MM.1S (cell line): ENCODE results near the gene B3GNT8.

Experiments used
- DNase-seq: peaks from one replicate; pipeline ENCODE4 v3.0.0-alpha.2; 2015
- H2AFZ ChIP-seq: fragments of 300-600 bp; sonication (generic); 2 replicates; pipeline ENCODE4 v1.6.0; 2016; ENCODE audit warnings: antibody characterized with exemption, low read length
- H3F3A ChIP-seq: fragments of 300-600 bp; sonication (generic); 2 replicates; pipeline ENCODE4 v1.6.1; 2016; ENCODE audit warnings: mild to moderate bottlenecking, antibody characterized with exemption, low read length, moderate library complexity, mixed read lengths; ENCODE audit not compliant: insufficient read depth
- H3K27ac ChIP-seq: fragments of 300-600 bp; sonication (generic); 2 replicates; pipeline ENCODE4 v1.5.1; 2016; ENCODE audit warnings: mild to moderate bottlenecking, low read length
- H3K27me3 ChIP-seq: fragments of 300-600 bp; sonication (generic); replicated peaks from 2 replicates; pipeline ENCODE4 v1.6.0; 2016; ENCODE audit warnings: low read length; ENCODE audit not compliant: insufficient read depth
- H3K36me3 ChIP-seq: fragments of 300-600 bp; sonication (generic); replicated peaks from 2 replicates; pipeline ENCODE4 v1.6.1; 2016; ENCODE audit warnings: mild to moderate bottlenecking, low read length, mixed read lengths; ENCODE audit not compliant: insufficient read depth
- H3K4me1 ChIP-seq: fragments of 300-600 bp; sonication (generic); 2 replicates; pipeline ENCODE4 v1.6.1; 2016; ENCODE audit warnings: low read length, mixed read lengths
- H3K4me2 ChIP-seq: fragments of 300-600 bp; sonication (generic); 2 replicates; pipeline ENCODE4 v1.6.0; 2016; ENCODE audit warnings: low read depth, low read length
- H3K4me3 ChIP-seq: fragments of 300-600 bp; sonication (generic); 2 replicates; pipeline ENCODE4 v1.5.1; 2016; ENCODE audit warnings: low read length, mixed read lengths
- H3K79me2 ChIP-seq: fragments of 300-600 bp; sonication (generic); 2 replicates; pipeline ENCODE4 v1.6.1; 2016; ENCODE audit warnings: mixed run types, low read length, mixed read lengths
- H3K9ac ChIP-seq: fragments of 300-600 bp; sonication (generic); 2 replicates; pipeline ENCODE4 v1.6.1; 2016; ENCODE audit warnings: low read length, mixed read lengths
- H3K9me2 ChIP-seq: fragments of 300-600 bp; sonication (generic); replicated peaks from 2 replicates; pipeline ENCODE4 v1.6.1; 2016; ENCODE audit warnings: mild to moderate bottlenecking, low read length, mixed read lengths; ENCODE audit not compliant: insufficient read depth
- H3K9me3 ChIP-seq: fragments of 300-600 bp; sonication (generic); replicated peaks from 2 replicates; pipeline ENCODE4 v1.6.1; 2016; ENCODE audit warnings: mild to moderate bottlenecking, low read length, mixed read lengths; ENCODE audit not compliant: insufficient read depth
- H4K20me1 ChIP-seq: fragments of 300-600 bp; sonication (generic); 2 replicates; pipeline ENCODE4 v1.6.1; 2016; ENCODE audit warnings: mild to moderate bottlenecking, low read length, moderate library complexity, mixed read lengths; ENCODE audit not compliant: insufficient read depth
- CTCF ChIP-seq: fragments of 300-600 bp; sonication (generic); IDR thresholded peaks from 2 replicates; pipeline ENCODE4 v1.5.1; 2016; ENCODE audit warnings: antibody characterized with exemption, low read length, mixed read lengths
- EZH2 ChIP-seq: fragments of 300-600 bp; sonication (generic); optimal IDR thresholded peaks from 2 replicates; pipeline ENCODE3; 2017; ENCODE audit warnings: low read depth, mild to moderate bottlenecking, antibody characterized with exemption, low read length, mixed read lengths
- EZH2phosphoT487 ChIP-seq: fragments of 300-600 bp; sonication (generic); IDR thresholded peaks from 2 replicates; pipeline ENCODE4 v1.6.1; 2018; ENCODE audit warnings: antibody characterized with exemption, low read length

Gene B3GNT8

DNA sequence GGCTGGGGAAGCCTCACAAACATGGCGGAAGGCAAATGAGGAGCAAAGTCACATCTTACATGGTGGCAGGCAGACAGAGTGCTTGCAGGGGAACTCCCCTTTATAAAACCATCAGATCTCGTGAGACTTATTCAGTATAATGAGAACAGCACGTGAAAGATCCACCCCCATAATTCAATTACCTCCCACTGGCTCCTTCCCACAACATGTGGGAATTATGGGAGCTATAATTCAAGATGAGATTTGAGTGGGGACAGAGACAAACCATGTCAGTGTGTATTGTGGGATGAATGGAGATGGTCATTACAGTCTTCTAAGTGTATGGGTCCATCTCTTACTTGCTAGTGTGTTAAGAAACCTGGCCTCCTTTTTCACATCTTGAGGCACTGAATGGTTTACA, 25.2 kb downstream of the B3GNT8 start:
- no peak for DNase-seq
- no peaks in the 10 kb centered on the region for H3F3A ChIP-seq
- no peak overlapping the region for H2AFZ ChIP-seq
- H3K36me3 ChIP-seq, result no peaks in the 10 kb centered on the region
- H3K9me2 ChIP-seq, result no peaks in the 10 kb centered on the region
- no peak for TF ChIP-seq EZH2
- no peak for TF ChIP-seq EZH2phosphoT487
- no peak for TF ChIP-seq CTCF
- no peaks in the 10 kb centered on the region for H3K27me3 ChIP-seq
- H4K20me1 ChIP-seq, result no peaks in the 10 kb centered on the region
- H3K4me2 ChIP-seq, result no peak overlapping the region
- peaks cover 23% of the 10 kb centered on the region for H3K79me2 ChIP-seq
- H3K27ac ChIP-seq, result no peak overlapping the region
- peaks cover 10% of the 10 kb centered on the region for H3K4me1 ChIP-seq
- no peak overlapping the region for H3K4me3 ChIP-seq
- no peaks in the 10 kb centered on the region for H3K9me3 ChIP-seq
- H3K9ac ChIP-seq, result no peak overlapping the region

DNA sequence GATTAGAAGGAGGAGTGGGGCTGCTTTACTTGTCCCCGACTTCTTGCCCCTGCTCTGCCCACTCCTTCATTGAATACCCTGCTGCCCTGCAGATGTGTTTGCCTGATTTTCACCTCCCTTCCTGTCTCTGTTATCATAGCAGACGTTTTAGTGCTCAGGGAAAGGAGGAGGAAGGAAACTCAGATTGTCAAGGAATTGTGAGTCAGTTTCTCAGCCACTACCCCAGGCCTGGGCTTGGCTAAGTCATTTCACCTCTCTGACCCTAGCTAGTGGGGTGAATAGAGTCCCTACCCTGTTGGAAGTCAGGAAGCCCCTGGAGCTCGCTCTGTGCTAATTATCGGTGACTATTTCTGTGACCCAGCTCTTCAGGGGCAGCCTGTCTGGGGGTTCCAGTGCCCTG, 25.7 kb downstream of the B3GNT8 start:
- H3K9me3 ChIP-seq, result no peaks in the 10 kb centered on the region
- H3K36me3 ChIP-seq, result no peaks in the 10 kb centered on the region
- H3K79me2 ChIP-seq, result peaks cover 27% of the 10 kb centered on the region
- H3K27ac ChIP-seq, result no peak overlapping the region
- no peaks in the 10 kb centered on the region for H3K9me2 ChIP-seq
- H2AFZ ChIP-seq, result no peak overlapping the region
- no peaks in the 10 kb centered on the region for H3F3A ChIP-seq
- no peak overlapping the region for H3K4me2 ChIP-seq
- no peak for TF ChIP-seq EZH2
- no peak for TF ChIP-seq EZH2phosphoT487
- no peak for TF ChIP-seq CTCF
- no peak overlapping the region for H3K4me3 ChIP-seq
- no peaks in the 10 kb centered on the region for H4K20me1 ChIP-seq
- H3K27me3 ChIP-seq, result no peaks in the 10 kb centered on the region
- peaks cover 10% of the 10 kb centered on the region for H3K4me1 ChIP-seq
- H3K9ac ChIP-seq, result no peak overlapping the region
- no peak for DNase-seq

DNA sequence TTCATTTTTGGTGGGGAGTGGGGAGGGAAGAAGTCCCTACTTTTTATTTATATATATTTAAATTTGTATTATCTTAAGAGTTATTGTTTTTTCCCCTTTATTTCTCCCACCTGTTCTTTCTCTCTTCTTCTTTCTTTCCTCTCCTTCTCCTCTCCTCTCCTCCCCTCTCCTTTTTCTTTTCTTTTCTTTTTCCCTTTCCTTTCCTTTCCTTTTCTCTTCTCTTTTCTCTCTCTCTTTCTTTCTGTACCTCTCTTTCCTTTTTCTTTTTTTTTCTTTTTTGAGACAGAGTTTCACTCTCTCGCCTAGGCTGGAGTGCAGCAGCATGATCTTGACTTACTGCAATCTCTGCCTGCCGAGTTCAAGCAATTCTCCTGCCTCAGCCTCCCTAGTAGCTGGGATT, 27.6 kb downstream of the B3GNT8 start:
- no peaks in the 10 kb centered on the region for H3K9me3 ChIP-seq
- no peaks in the 10 kb centered on the region for H3K9me2 ChIP-seq
- no peaks in the 10 kb centered on the region for H4K20me1 ChIP-seq
- DNase-seq, result no peak
- H3K79me2 ChIP-seq, result peaks cover 45% of the 10 kb centered on the region
- H3K27ac ChIP-seq, result no peak overlapping the region
- H3K9ac ChIP-seq, result no peak overlapping the region
- no peaks in the 10 kb centered on the region for H3K36me3 ChIP-seq
- no peak overlapping the region for H3K4me3 ChIP-seq
- no peaks in the 10 kb centered on the region for H3K27me3 ChIP-seq
- no peak for TF ChIP-seq EZH2
- TF ChIP-seq CTCF, result no peak
- no peak for TF ChIP-seq EZH2phosphoT487
- no peaks in the 10 kb centered on the region for H3F3A ChIP-seq
- H3K4me1 ChIP-seq, result peaks cover 14% of the 10 kb centered on the region
- no peak overlapping the region for H3K4me2 ChIP-seq
- H2AFZ ChIP-seq, result no peak overlapping the region
